Stimulated activated CD4-positive, alpha-beta T cell treated with anti-CD3 and anti-CD28 coated beads, Interleukin-4, amount 100 ng/mL, for 48 hours (primary cell): ENCODE results near the gene PRMT3.
"Not testable (repeated sequence)": the region's sequence is repeated elsewhere in the genome, so short reads cannot be mapped to it uniquely, and the experiment has no call there.

ENCODE experiments used
- DNase-seq, 2 donors: peaks; one replicate each; pipeline ENCODE4 v3.0.0-alpha.2; 2020; ENCODE audit warnings: low read depth in 2 of 2

PRMT3 gene

GRCh38 chr11:20387261-20388095 lies at the start of gene PRMT3:
TSS of gene PRMT3 (plus strand) at chr11:20387716. CDS start at chr11:20387747, 31 bp downstream.
- DNase-seq: peak; percentile 92 to 95

- DNase-seq: no peak
Observed at GRCh38 chr11:20342347-20343141, 45.0 kb upstream of the PRMT3 start.

GRCh38 chr11:20351136-20351535 lies 36.4 kb upstream of the PRMT3 start:
- no peak for DNase-seq

- DNase-seq: no peak
Observed at GRCh38 chr11:20351751-20352262, 35.7 kb upstream of the PRMT3 start.

- DNase-seq: no peak
Observed at GRCh38 chr11:20353829-20354434, 33.6 kb upstream of the PRMT3 start.

GRCh38 chr11:20355221-20356219 lies 32.0 kb upstream of the PRMT3 start:
- DNase-seq: no peak

GRCh38 chr11:20357150-20357549 lies 30.4 kb upstream of the PRMT3 start:
- no peak for DNase-seq

GRCh38 chr11:20360650-20361049 lies 26.9 kb upstream of the PRMT3 start:
- DNase-seq: no peak

- no peak for DNase-seq
Observed at GRCh38 chr11:20362481-20362880, 25.0 kb upstream of the PRMT3 start.

GRCh38 chr11:20363149-20363499 lies 24.4 kb upstream of the PRMT3 start:
- DNase-seq: no peak

GRCh38 chr11:20363500-20364340 lies 23.8 kb upstream of the PRMT3 start, which contains the start of gene HTATIP2:
TSS of gene HTATIP2 (plus strand) at chr11:20363714. CDS start at chr11:20364238, 524 bp downstream.
- peak; percentile 55 to 69 for DNase-seq

GRCh38 chr11:20364341-20364792 lies 23.1 kb upstream of the PRMT3 start:
- DNase-seq: no peak

- DNase-seq: not testable (repeated sequence)
Observed at GRCh38 chr11:20365465-20365864, 22.1 kb upstream of the PRMT3 start.

- peak; percentile 48 to 62 for DNase-seq
Observed at GRCh38 chr11:20367313-20367948, 20.1 kb upstream of the PRMT3 start.

GRCh38 chr11:20368438-20368837 lies 19.1 kb upstream of the PRMT3 start:
- DNase-seq: no peak

GRCh38 chr11:20369826-20370225 lies 17.7 kb upstream of the PRMT3 start:
- DNase-seq: no peak

GRCh38 chr11:20372081-20372626 lies 15.4 kb upstream of the PRMT3 start:
- no peak for DNase-seq

- no peak for DNase-seq
Observed at GRCh38 chr11:20373147-20373546, 14.4 kb upstream of the PRMT3 start.

- no peak for DNase-seq
Observed at GRCh38 chr11:20373568-20374209, 13.8 kb upstream of the PRMT3 start.
